A549 (cell line): Measurements from ENCODE around the gene JAZF1.

Source experiments
- POLR2A ChIP-seq: IDR thresholded peaks from 2 replicates; pipeline ENCODE4 v1.6.1; 2012; ENCODE audit warnings: mild to moderate bottlenecking, low read length
- REST ChIP-seq: fragments of 200-600 bp; sonication (generic); IDR thresholded peaks from 2 replicates; pipeline ENCODE4 v1.6.1; 2016; ENCODE audit warnings: antibody characterized with exemption, mild to moderate bottlenecking, moderate library complexity

- TF ChIP-seq REST = no peak
- TF ChIP-seq POLR2A = no peak
Observed at GRCh38 chr7:28224172-28224571, 43.6 kb upstream of the JAZF1 start.
